Chondrocyte (in vitro differentiated cells): ENCODE data around the gene DAD1. TPM values are rescaled to one million over a fixed set of nuclear protein-coding genes. Genes with fewer than 3 reads are reported as not detected.

Source experiments
- DNase-seq: peaks from one replicate; pipeline ENCODE4 v3.0.0; 2021; ENCODE audit warnings: mixed read lengths, low spot score
- H3K27ac Mint-ChIP-seq: one replicate; pipeline ENCODE4 v1.8.0; 2021; ENCODE audit warnings: mild to moderate bottlenecking, moderate library complexity, mixed read lengths; ENCODE audit not compliant: unreplicated experiment
- H3K27me3 Mint-ChIP-seq: 2 replicates; pipeline ENCODE4 v1.8.0; 2021; ENCODE audit warnings: low read depth, mixed read lengths
- H3K36me3 Mint-ChIP-seq: 2 replicates; pipeline ENCODE4 v1.8.0; 2021; ENCODE audit warnings: low read depth, mixed read lengths
- H3K4me1 Mint-ChIP-seq: 2 replicates; pipeline ENCODE4 v1.8.0; 2021; ENCODE audit warnings: low read depth, mild to moderate bottlenecking, mixed read lengths
- H3K4me3 Mint-ChIP-seq: one replicate; pipeline ENCODE4 v1.8.0; 2021; ENCODE audit warnings: mild to moderate bottlenecking, moderate library complexity, mixed read lengths; ENCODE audit not compliant: unreplicated experiment
- H3K9me3 Mint-ChIP-seq: 2 replicates; pipeline ENCODE4 v1.8.0; 2021; ENCODE audit warnings: low read depth, mixed read lengths
- CTCF ChIP-seq: fragments of 200-600 bp; sonication (generic); IDR thresholded peaks from 2 replicates; pipeline ENCODE4 v1.5.0; 2021; ENCODE audit warnings: antibody characterized with exemption, mild to moderate bottlenecking, moderate library complexity
- total RNA-seq: library from RNA; stranded (reverse); gene quantifications from 3 replicates; pipeline ENCODE4 v1.2.1, GENCODE V29; 2021

DAD1 gene
- total RNA-seq, 1 donor from 2014 or later = 248 TPM

GRCh38 chr14:22535126-22535525 is 53.9 kb downstream of the DAD1 start:
- no peak overlapping the region for H3K27ac Mint-ChIP-seq
- DNase-seq = no peak
- H3K4me3 Mint-ChIP-seq = no peak overlapping the region
- H3K9me3 Mint-ChIP-seq = no peaks in the 10 kb centered on the region
- TF ChIP-seq CTCF = no peak
- H3K4me1 Mint-ChIP-seq = peaks cover 70% of the 10 kb centered on the region
- H3K27me3 Mint-ChIP-seq = no peaks in the 10 kb centered on the region
- no peaks in the 10 kb centered on the region for H3K36me3 Mint-ChIP-seq

GRCh38 chr14:22534547-22534946 is 54.5 kb downstream of the DAD1 start:
- no peak overlapping the region for H3K27ac Mint-ChIP-seq
- DNase-seq = no peak
- peaks cover 68% of the 10 kb centered on the region for H3K4me1 Mint-ChIP-seq
- no peak for TF ChIP-seq CTCF
- no peaks in the 10 kb centered on the region for H3K36me3 Mint-ChIP-seq
- no peak overlapping the region for H3K4me3 Mint-ChIP-seq
- no peaks in the 10 kb centered on the region for H3K9me3 Mint-ChIP-seq
- no peaks in the 10 kb centered on the region for H3K27me3 Mint-ChIP-seq

- no peak overlapping the region for H3K4me3 Mint-ChIP-seq
- H3K4me1 Mint-ChIP-seq = peaks cover 68% of the 10 kb centered on the region
- no peak for TF ChIP-seq CTCF
- H3K27ac Mint-ChIP-seq = peak overlapping the region; percentile 91
- H3K27me3 Mint-ChIP-seq = no peaks in the 10 kb centered on the region
- no peaks in the 10 kb centered on the region for H3K9me3 Mint-ChIP-seq
- no peaks in the 10 kb centered on the region for H3K36me3 Mint-ChIP-seq
- DNase-seq = no peak
Measured at GRCh38 chr14:22533739-22534359, 55.2 kb downstream of the DAD1 start.

GRCh38 chr14:22533057-22533704 is 55.8 kb downstream of the DAD1 start:
- no peak for DNase-seq
- Mint-ChIP-seq H3K27ac (peak overlapping the region; percentile 91), H3K4me1 (peaks cover 65% of the 10 kb centered on the region), H3K27me3 (no peaks in the 10 kb centered on the region), H3K4me3 (no peak overlapping the region), H3K9me3 (no peaks in the 10 kb centered on the region), H3K36me3 (no peaks in the 10 kb centered on the region)
- TF ChIP-seq CTCF = no peak

GRCh38 chr14:22532345-22533056 is 56.5 kb downstream of the DAD1 start:
- TF ChIP-seq CTCF = no peak
- DNase-seq = no peak

More at GRCh38 chr14:22532345-22533056, 56.5 kb downstream of the DAD1 start:
- Mint-ChIP-seq H3K27ac (peak overlapping the region; percentile 91), H3K27me3 (no peaks in the 10 kb centered on the region), H3K4me3 (no peak overlapping the region), H3K9me3 (no peaks in the 10 kb centered on the region), H3K36me3 (no peaks in the 10 kb centered on the region), H3K4me1 (peaks cover 60% of the 10 kb centered on the region)
